HL-60 (cell line): ENCODE measurements around the gene TMEM253.

ENCODE experiments used
- DNase-seq, 2 experiments: peaks; one replicate each; pipeline ENCODE4 v3.0.0-alpha.2; 2010 to 2020; ENCODE audit warnings: low read depth in 1 of 2, low spot score in 1 of 2
- H3K27ac ChIP-seq: fragments of 250-450 bp; sonication (Bioruptor Pico); replicated peaks from 2 replicates; pipeline ENCODE4 v1.5.1; 2020; ENCODE audit warnings: mild to moderate bottlenecking, moderate library complexity
- H3K27me3 ChIP-seq: fragments of 250-450 bp; sonication (Bioruptor Pico); 2 replicates; pipeline ENCODE4 v1.5.1; 2021; ENCODE audit warnings: mild to moderate bottlenecking, moderate library complexity; ENCODE audit not compliant: insufficient read depth, poor library complexity, severe bottlenecking
- H3K4me3 ChIP-seq: replicated peaks from 2 replicates; pipeline ENCODE4 v1.5.1; 2011; ENCODE audit warnings: mild to moderate bottlenecking, control low read depth, low read length; ENCODE audit not compliant: insufficient read depth
- GABPA ChIP-seq: IDR thresholded peaks from 2 replicates; pipeline ENCODE4 v1.6.1; 2012; ENCODE audit warnings: low read depth
- POLR2AphosphoS5 ChIP-seq: IDR thresholded peaks from 2 replicates; pipeline ENCODE4 v1.6.1; 2012; ENCODE audit warnings: low read depth
- SPI1 ChIP-seq: IDR thresholded peaks from 2 replicates; pipeline ENCODE4 v1.6.1; 2012; ENCODE audit warnings: low read depth, mild to moderate bottlenecking, borderline replicate concordance
- TF ChIP-seq, protein P1 (sequence below): IDR thresholded peaks from 2 replicates; pipeline ENCODE4 v1.6.1; 2012; ENCODE audit warnings: low read depth; ENCODE audit not compliant: insufficient replicate concordance
- TF ChIP-seq, protein P2 (sequence below): IDR thresholded peaks from one replicate; pipeline ENCODE4 v1.5.1; 2011; ENCODE audit warnings: low read length, control low read depth, inconsistent platforms; ENCODE audit not compliant: insufficient read depth

Gene TMEM253

GRCh38 chr14:21097636-21098075, 3.2 kb upstream of the TMEM253 start:
- Histone ChIP-seq H3K27me3 (no peaks in the 10 kb centered on the region), H3K27ac (no peak overlapping the region), H3K4me3 (peak overlapping the region; percentile 31)
- DNase-seq = peak in 1 of 2 experiments; percentile 30
- TF ChIP-seq, protein P1, sequence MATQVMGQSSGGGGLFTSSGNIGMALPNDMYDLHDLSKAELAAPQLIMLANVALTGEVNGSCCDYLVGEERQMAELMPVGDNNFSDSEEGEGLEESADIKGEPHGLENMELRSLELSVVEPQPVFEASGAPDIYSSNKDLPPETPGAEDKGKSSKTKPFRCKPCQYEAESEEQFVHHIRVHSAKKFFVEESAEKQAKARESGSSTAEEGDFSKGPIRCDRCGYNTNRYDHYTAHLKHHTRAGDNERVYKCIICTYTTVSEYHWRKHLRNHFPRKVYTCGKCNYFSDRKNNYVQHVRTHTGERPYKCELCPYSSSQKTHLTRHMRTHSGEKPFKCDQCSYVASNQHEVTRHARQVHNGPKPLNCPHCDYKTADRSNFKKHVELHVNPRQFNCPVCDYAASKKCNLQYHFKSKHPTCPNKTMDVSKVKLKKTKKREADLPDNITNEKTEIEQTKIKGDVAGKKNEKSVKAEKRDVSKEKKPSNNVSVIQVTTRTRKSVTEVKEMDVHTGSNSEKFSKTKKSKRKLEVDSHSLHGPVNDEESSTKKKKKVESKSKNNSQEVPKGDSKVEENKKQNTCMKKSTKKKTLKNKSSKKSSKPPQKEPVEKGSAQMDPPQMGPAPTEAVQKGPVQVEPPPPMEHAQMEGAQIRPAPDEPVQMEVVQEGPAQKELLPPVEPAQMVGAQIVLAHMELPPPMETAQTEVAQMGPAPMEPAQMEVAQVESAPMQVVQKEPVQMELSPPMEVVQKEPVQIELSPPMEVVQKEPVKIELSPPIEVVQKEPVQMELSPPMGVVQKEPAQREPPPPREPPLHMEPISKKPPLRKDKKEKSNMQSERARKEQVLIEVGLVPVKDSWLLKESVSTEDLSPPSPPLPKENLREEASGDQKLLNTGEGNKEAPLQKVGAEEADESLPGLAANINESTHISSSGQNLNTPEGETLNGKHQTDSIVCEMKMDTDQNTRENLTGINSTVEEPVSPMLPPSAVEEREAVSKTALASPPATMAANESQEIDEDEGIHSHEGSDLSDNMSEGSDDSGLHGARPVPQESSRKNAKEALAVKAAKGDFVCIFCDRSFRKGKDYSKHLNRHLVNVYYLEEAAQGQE = no peak
- TF ChIP-seq, protein P2, sequence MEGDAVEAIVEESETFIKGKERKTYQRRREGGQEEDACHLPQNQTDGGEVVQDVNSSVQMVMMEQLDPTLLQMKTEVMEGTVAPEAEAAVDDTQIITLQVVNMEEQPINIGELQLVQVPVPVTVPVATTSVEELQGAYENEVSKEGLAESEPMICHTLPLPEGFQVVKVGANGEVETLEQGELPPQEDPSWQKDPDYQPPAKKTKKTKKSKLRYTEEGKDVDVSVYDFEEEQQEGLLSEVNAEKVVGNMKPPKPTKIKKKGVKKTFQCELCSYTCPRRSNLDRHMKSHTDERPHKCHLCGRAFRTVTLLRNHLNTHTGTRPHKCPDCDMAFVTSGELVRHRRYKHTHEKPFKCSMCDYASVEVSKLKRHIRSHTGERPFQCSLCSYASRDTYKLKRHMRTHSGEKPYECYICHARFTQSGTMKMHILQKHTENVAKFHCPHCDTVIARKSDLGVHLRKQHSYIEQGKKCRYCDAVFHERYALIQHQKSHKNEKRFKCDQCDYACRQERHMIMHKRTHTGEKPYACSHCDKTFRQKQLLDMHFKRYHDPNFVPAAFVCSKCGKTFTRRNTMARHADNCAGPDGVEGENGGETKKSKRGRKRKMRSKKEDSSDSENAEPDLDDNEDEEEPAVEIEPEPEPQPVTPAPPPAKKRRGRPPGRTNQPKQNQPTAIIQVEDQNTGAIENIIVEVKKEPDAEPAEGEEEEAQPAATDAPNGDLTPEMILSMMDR = no peak
- TF ChIP-seq POLR2AphosphoS5 = no peak
- TF ChIP-seq SPI1 = no peak
- TF ChIP-seq GABPA = no peak

DNA sequence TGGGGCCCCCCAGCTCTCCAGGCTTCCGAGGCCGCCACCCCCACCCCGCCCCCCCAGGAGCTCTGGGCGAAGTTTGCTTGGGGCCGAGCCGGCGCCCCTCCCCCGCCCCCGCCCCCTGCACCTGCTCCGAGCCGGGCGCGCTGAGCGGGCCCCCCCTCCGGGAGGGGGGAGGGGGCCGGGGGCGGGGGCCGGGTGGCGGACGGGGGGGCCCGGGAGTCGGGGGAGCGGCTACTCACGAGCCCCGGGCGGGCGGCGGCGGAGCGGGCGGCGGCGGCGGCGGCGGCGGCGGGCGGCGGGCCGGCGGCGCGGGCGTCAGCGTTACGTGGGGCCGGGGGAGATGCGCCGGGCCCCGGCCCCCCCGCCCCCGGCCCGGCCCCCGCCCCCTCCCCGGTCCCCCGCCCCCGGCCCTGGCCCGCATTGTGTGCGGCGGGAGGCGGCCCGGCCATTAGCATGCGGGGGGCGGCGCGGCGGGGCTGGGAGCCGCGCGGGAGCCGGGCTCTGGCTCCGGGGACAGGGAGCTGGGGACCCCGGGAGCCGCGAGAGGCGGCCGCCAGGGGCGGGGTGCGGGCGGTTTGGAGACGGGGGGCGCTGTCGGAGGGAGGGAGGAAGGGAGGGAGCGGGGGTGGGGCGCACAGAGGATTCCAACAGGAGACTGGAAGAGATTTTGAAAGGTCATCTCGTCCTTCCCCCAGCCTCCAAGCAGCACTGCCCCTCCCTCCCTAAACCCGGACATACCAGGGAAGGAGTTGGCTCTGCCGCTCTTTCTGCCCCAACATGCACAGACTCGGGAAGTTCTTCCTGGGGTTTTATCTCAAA, 2.6 kb upstream of the TMEM253 start, which contains the start of gene ZNF219:
ZNF219 (minus strand) TSS at position 580 of the 816 bp plus-strand sequence. CDS start 5,064 bp downstream, outside the sequence.
- Histone ChIP-seq H3K27me3 (no peaks in the 10 kb centered on the region), H3K4me3 (peak within 1 kb of the TSS; percentile 54), H3K27ac (peak within 1 kb of the TSS; percentile 26; the same call in 1 of the 2 replicates)
- peak in 1 of 2 experiments; percentile 33 for DNase-seq
- TF ChIP-seq, protein P2 = no peak
- TF ChIP-seq SPI1 (no peak), GABPA (no peak), POLR2AphosphoS5 (no peak)
- TF ChIP-seq, protein P1 = no peak

- H3K27me3 ChIP-seq = no peaks in the 10 kb centered on the region
- no peak for DNase-seq
- no peak for TF ChIP-seq POLR2AphosphoS5
- TF ChIP-seq, protein P2 = no peak
- no peak for TF ChIP-seq SPI1
- TF ChIP-seq, protein P1 = no peak
- no peak for TF ChIP-seq GABPA
- H3K27ac ChIP-seq = peak overlapping the region; percentile 26; the same call in 1 of the 2 replicates
- H3K4me3 ChIP-seq = peak overlapping the region; percentile 54
Measured at GRCh38 chr14:21098892-21099595, 1.8 kb upstream of the TMEM253 start.
